OCI-LY3 (cell line): ENCODE measurements around the gene LCK.

Experiments
- H2AFZ ChIP-seq: fragments of 200-600, 300-600 bp; shearing (Covaris generic); 2 replicates; pipeline ENCODE4 v1.6.0; 2014; ENCODE audit warnings: antibody characterized with exemption, low read depth, low read length
- H3K27ac ChIP-seq: fragments of 200-600, 300-600 bp; sonication (generic); 2 replicates; pipeline ENCODE4 v1.5.1; 2014; ENCODE audit warnings: mild to moderate bottlenecking, low read length, moderate library complexity, mixed read lengths
- H3K27me3 ChIP-seq: fragments of 200-600, 300-600 bp; sonication (generic); 2 replicates; pipeline ENCODE4 v1.6.1; 2014; ENCODE audit warnings: low read depth, low read length, mixed read lengths
- H3K36me3 ChIP-seq: fragments of 200-600, 300-600 bp; sonication (generic); replicated peaks from 2 replicates; pipeline ENCODE3; 2014; ENCODE audit warnings: low read depth, low read length, mixed read lengths
- H3K4me1 ChIP-seq: fragments of 300-600, 200-600 bp; sonication (generic); 2 replicates; pipeline ENCODE4 v1.6.1; 2014; ENCODE audit warnings: low read length, mixed read lengths
- H3K4me2 ChIP-seq: fragments of 200-600, 300-600 bp; sonication (generic); 2 replicates; pipeline ENCODE4 v1.6.1; 2014; ENCODE audit warnings: low read length, mixed read lengths
- H3K4me3 ChIP-seq: fragments of 300-600, 200-600 bp; sonication (generic); 2 replicates; pipeline ENCODE4 v1.5.1; 2014; ENCODE audit warnings: antibody characterized with exemption, mild to moderate bottlenecking, low read length, moderate library complexity
- H3K79me2 ChIP-seq: fragments of 300-600, 200-600 bp; shearing (Covaris generic); 2 replicates; pipeline ENCODE4 v1.6.1; 2014; ENCODE audit warnings: mild to moderate bottlenecking, low read length, mixed read lengths
- H3K9ac ChIP-seq: fragments of 300-600, 200-600 bp; shearing (Covaris generic); 2 replicates; pipeline ENCODE4 v1.6.0; 2014; ENCODE audit warnings: mild to moderate bottlenecking, low read length, moderate library complexity
- H3K9me3 ChIP-seq: fragments of 200-600, 300-600 bp; shearing (Covaris generic); 2 replicates; pipeline ENCODE4 v1.6.1; 2014; ENCODE audit warnings: low read length, mixed read lengths; ENCODE audit not compliant: insufficient read depth
- H4K20me1 ChIP-seq: fragments of 200-600, 300-600 bp; sonication (generic); 2 replicates; pipeline ENCODE4 v1.6.1; 2016; ENCODE audit warnings: low read length, mixed read lengths; ENCODE audit not compliant: insufficient read depth
- EZH2phosphoT487 ChIP-seq: fragments of 200-600 bp; shearing (Covaris generic); IDR thresholded peaks from 2 replicates; pipeline ENCODE4 v1.6.1; 2018; ENCODE audit warnings: antibody characterized with exemption, mixed run types, low read depth
- TF ChIP-seq, protein P1 (sequence below): fragments of 200-600, 300-600 bp; sonication (generic); IDR thresholded peaks from 2 replicates; pipeline ENCODE4 v1.5.1; 2014; ENCODE audit warnings: antibody characterized with exemption, low read length, low read depth

Gene LCK

DNA sequence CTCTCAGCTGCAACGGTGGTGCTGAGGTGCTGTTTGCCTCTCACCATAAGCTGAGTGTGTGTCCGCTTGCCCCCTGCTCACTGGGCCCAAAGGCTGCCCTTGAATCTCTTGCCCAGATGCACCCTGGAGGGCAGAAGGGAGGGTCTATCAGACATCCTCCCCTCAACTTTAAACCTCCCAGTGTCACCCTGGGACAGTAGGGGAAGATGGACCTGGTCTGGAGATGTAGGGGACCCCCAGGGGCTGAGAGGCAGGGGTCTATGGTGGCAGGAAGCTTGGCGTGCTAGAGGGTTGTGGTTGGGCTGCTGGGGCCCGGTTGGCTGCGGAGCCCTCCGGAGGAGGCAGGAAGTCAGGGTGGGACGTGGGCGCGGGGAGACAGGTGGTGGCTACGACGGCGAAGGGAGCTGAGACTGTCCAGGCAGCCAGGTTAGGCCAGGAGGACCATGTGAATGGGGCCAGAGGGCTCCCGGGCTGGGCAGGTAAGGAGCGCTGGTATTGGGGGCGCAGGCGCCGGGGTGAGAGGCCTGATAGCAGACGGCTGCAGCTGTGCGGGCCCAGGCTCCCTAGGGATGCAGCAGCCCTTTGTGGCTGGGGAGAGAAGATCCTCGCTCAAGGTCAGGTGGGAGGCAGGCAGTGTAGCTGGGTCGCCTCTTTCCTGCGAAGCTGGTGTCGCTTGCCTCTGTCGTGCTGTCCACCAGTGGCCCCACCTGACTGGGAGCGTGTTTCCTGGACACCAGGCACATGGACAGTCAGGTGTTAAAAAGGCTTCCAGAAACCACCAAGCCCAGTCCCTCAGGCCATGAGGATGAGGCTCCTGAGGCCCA, at the start of gene LCK:
LCK (plus strand) TSS at position 373 of the 824 bp plus-strand sequence. CDS start 23,065 bp downstream, outside the sequence.
- Histone ChIP-seq H2AFZ (peak within 1 kb of the TSS; percentile 58; the same call in 1 of the 2 replicates), H3K4me2 (peak within 1 kb of the TSS; percentile 43), H3K9ac (peak within 1 kb of the TSS; percentile 21), H3K36me3 (no peaks in the 10 kb centered on the region), H4K20me1 (no peaks in the 10 kb centered on the region), H3K27me3 (no peaks in the 10 kb centered on the region), H3K9me3 (peaks cover 16% of the 10 kb centered on the region; the same call in 1 of the 2 replicates), H3K4me1 (peaks cover 52% of the 10 kb centered on the region), H3K27ac (peak within 1 kb of the TSS; percentile 45), H3K4me3 (peak within 1 kb of the TSS; percentile 46; the same call in 1 of the 2 replicates), H3K79me2 (no peaks in the 10 kb centered on the region)
- TF ChIP-seq, protein P1, sequence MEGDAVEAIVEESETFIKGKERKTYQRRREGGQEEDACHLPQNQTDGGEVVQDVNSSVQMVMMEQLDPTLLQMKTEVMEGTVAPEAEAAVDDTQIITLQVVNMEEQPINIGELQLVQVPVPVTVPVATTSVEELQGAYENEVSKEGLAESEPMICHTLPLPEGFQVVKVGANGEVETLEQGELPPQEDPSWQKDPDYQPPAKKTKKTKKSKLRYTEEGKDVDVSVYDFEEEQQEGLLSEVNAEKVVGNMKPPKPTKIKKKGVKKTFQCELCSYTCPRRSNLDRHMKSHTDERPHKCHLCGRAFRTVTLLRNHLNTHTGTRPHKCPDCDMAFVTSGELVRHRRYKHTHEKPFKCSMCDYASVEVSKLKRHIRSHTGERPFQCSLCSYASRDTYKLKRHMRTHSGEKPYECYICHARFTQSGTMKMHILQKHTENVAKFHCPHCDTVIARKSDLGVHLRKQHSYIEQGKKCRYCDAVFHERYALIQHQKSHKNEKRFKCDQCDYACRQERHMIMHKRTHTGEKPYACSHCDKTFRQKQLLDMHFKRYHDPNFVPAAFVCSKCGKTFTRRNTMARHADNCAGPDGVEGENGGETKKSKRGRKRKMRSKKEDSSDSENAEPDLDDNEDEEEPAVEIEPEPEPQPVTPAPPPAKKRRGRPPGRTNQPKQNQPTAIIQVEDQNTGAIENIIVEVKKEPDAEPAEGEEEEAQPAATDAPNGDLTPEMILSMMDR = no peak
- no peak for TF ChIP-seq EZH2phosphoT487

DNA sequence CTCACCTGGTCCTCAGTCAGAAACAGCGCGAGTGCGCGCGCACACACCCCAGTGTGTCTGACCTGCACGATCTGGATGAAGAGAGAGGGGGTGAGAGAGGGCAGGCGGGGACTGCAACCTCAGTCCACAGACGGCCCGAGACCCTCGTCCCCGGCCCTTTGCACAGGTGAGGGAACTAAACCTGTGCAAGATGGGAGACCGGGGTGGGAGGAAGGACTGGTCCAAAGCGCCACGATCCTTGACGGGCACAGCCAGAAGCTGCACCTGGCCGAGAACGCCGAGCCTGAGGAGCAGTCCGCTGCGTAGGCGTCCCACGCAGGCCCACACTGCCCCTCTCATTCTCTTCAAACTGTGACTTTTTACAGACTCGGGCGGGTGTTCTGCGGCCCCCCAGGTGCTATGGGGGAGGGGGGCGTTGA, 46.1 kb upstream of the LCK start:
- Histone ChIP-seq H3K27ac (no peak overlapping the region), H4K20me1 (no peaks in the 10 kb centered on the region), H3K4me3 (peak overlapping the region; percentile 76), H3K27me3 (no peaks in the 10 kb centered on the region), H3K4me1 (peaks cover 43% of the 10 kb centered on the region), H3K4me2 (peak overlapping the region; percentile 66), H3K36me3 (peaks cover 26% of the 10 kb centered on the region), H3K9ac (0 out of 2 replicates have a peak overlapping the region, but pooled peaks have one; percentile 10), H3K79me2 (peaks cover 23% of the 10 kb centered on the region), H3K9me3 (no peaks in the 10 kb centered on the region), H2AFZ (no peak overlapping the region)
- TF ChIP-seq, protein P1 = no peak
- TF ChIP-seq EZH2phosphoT487 = no peak

DNA sequence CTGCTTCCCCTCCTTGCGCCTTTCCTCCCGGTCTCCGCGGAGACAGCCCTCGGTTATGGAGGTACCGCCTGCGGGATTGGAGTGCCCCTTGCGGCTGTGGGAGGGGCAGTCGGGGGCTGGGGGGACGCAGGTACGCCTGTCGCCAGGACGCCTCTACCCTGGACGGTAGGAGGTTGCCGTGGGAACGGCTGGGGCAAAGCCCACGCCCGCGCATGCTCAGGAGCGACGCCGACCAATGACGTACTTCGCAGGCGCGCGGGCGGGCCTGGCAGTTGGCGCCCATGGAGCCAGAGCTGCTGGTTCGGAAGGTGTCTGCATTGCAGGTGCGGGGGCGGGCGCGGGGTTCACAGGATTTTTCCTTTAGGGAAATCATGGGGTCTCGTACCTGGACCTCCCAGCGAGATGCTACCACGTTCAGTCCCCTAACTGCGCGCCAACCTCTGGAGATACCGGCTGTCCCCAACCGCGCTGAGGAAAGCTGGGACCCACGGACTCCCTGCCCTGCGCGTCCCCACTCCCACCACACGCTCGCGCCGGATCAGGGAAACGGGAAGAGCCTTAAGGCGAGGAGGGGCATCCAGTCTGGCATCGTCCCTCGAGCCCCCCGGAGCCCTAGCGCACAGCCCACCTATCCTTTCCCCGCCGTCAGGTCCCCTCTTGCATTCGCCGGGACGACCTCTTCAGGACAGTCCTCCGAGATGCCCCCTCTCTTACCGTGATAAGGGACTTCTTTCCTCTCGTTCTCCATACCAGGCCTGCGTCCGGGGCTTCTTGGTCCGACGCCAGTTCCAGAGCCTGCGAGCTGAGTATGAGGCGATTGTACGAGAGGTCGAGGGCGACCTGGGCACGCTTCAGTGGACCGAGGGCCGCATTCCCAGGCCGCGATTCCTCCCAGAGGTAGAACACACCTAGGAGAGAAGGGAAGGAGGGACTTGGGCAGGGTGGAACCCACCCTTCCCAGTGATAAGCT, 45.4 kb upstream of the LCK start, which contains the start of gene IQCC:
IQCC (plus strand) TSS at position 271 of the 970 bp plus-strand sequence; CDS start at position 282, 11 bp downstream.
- no peaks in the 10 kb centered on the region for H3K27me3 ChIP-seq
- H3K9ac ChIP-seq = peak within 1 kb of the TSS; percentile 55; the same call in 1 of the 2 replicates
- no peak within 1 kb of the TSS for H3K27ac ChIP-seq
- peaks cover 40% of the 10 kb centered on the region for H3K4me1 ChIP-seq
- peak within 1 kb of the TSS; percentile 76 for H3K4me3 ChIP-seq
- H3K36me3 ChIP-seq = peaks cover 26% of the 10 kb centered on the region
- peak within 1 kb of the TSS; percentile 66 for H3K4me2 ChIP-seq
- peaks cover 23% of the 10 kb centered on the region for H3K79me2 ChIP-seq
- TF ChIP-seq, protein P1 = no peak
- no peak for TF ChIP-seq EZH2phosphoT487
- H2AFZ ChIP-seq = no peak within 1 kb of the TSS
- no peaks in the 10 kb centered on the region for H3K9me3 ChIP-seq
- no peaks in the 10 kb centered on the region for H4K20me1 ChIP-seq
